RWPE2 (cell line): ENCODE results near the gene UBQLN2.
"Not testable (repeated sequence)": the region's sequence is repeated elsewhere in the genome, so short reads cannot be mapped to it uniquely, and the experiment has no call there.

ENCODE experiments used
- ATAC-seq: fragments of 200-7000 bp; cut with Tn5 transposase; 3 replicates; pipeline ENCODE4 v1.9.1; 2021; ENCODE audit warnings: low read depth
- DNase-seq: peaks from one replicate; pipeline ENCODE4 v3.0.0-alpha.2; 2020; ENCODE audit warnings: low spot score
- H3K27ac ChIP-seq: fragments of 450-650 bp; 2 replicates; pipeline ENCODE4 v1.5.1; 2017; ENCODE audit warnings: mild to moderate bottlenecking; ENCODE audit not compliant: poor library complexity, severe bottlenecking
- H3K27me3 ChIP-seq: fragments of 250-450 bp; sonication (Bioruptor Pico); 2 replicates; pipeline ENCODE4 v1.5.1; 2021; ENCODE audit warnings: mild to moderate bottlenecking, moderate library complexity; ENCODE audit not compliant: insufficient read depth, poor library complexity, severe bottlenecking
- H3K36me3 ChIP-seq: fragments of 250-450 bp; sonication (Bioruptor Pico); 2 replicates; pipeline ENCODE4 v1.5.1; 2020; ENCODE audit warnings: low read depth, mild to moderate bottlenecking, moderate library complexity
- H3K4me1 ChIP-seq: fragments of 250-450 bp; sonication (Bioruptor Pico); 2 replicates; pipeline ENCODE4 v1.5.1; 2021; ENCODE audit warnings: mild to moderate bottlenecking, moderate library complexity; ENCODE audit not compliant: insufficient read depth, poor library complexity, severe bottlenecking
- H3K4me3 ChIP-seq: fragments of 250-450 bp; sonication (Bioruptor Pico); 2 replicates; pipeline ENCODE4 v1.5.1; 2021; ENCODE audit warnings: mild to moderate bottlenecking, moderate library complexity; ENCODE audit not compliant: severe bottlenecking
- H3K9me3 ChIP-seq: fragments of 250-450 bp; sonication (Bioruptor Pico); 2 replicates; pipeline ENCODE4 v1.5.1; 2021; ENCODE audit warnings: mild to moderate bottlenecking, moderate library complexity; ENCODE audit not compliant: severe bottlenecking
- CTCF ChIP-seq: fragments of 450-650 bp; IDR thresholded peaks from one replicate; pipeline ENCODE4 v1.5.1; 2017; ENCODE audit warnings: mild to moderate bottlenecking, moderate library complexity; ENCODE audit not compliant: poor library complexity, severe bottlenecking

Gene UBQLN2

DNA sequence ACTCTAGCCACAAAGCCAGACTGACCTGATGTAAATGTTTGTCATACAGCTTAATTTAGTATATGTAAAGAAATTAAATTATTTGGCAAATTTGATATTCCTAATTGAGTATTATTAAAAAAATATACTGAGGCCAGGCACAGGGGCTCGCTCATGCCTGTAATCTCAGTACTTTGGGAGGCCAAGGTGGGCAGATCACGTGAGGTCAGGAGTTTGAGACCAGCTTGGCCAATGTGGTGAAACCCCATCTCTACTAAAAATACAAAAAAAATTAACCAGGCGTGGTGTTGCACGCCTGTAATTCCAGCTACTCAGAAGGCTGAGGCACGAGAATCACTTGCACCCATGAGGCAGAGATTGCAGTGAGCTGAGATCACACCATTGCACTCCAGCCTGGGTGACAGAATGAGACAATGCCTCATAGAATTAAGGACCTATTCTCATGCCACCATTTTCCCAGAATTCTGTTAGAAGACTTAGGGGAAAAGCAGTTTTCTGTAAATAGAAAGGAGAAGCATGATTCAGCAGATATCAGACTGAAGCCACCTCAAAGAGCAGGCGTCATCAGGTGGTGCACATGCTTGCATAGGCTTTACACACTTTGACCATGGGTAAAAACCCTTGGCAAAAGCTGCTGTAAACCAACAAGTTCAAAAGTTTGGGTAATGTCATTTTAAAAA is 6.1 kb downstream of the UBQLN2 start:
- Histone ChIP-seq H3K27me3 (no peaks in the 10 kb centered on the region), H3K4me3 (no peak overlapping the region), H3K27ac (no peak overlapping the region), H3K4me1 (peaks cover 5% of the 10 kb centered on the region), H3K9me3 (no peaks in the 10 kb centered on the region), H3K36me3 (peaks cover 15% of the 10 kb centered on the region)
- TF ChIP-seq CTCF = no peak
- DNase-seq (no peak), ATAC-seq (no peak)

GRCh38 chrX:56572975-56573374 is 9.5 kb downstream of the UBQLN2 start:
- ATAC-seq = no peak
- no peak for TF ChIP-seq CTCF
- DNase-seq = no peak
- Histone ChIP-seq H3K9me3 (no peaks in the 10 kb centered on the region), H3K4me3 (no peak overlapping the region), H3K27me3 (no peaks in the 10 kb centered on the region), H3K27ac (no peak overlapping the region), H3K36me3 (no peaks in the 10 kb centered on the region), H3K4me1 (no peaks in the 10 kb centered on the region)

DNA sequence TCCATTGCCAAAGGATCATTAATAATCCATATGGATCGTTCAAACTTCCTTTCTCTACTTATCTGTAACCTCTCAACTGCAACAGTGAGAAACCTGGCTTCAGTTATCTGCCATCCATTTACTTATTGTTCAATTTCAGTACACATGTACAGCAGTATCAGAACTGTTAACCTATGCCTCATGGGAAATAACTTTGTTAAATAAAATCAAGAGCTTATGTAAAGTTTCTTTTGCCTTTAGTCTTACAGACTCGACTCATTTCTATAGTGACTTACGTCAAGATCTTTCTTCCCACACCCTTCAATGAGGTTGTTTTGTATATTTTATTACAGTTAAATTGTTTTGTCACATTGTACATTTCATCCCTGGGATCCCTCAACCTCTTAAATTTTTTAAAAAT is 11.4 kb downstream of the UBQLN2 start:
- TF ChIP-seq CTCF = no peak
- Histone ChIP-seq H3K27ac (no peak overlapping the region), H3K36me3 (no peaks in the 10 kb centered on the region), H3K4me1 (no peaks in the 10 kb centered on the region), H3K9me3 (no peaks in the 10 kb centered on the region), H3K27me3 (no peaks in the 10 kb centered on the region), H3K4me3 (no peak overlapping the region)
- ATAC-seq = no peak
- no peak for DNase-seq

GRCh38 chrX:56576721-56577120 is 13.3 kb downstream of the UBQLN2 start:
- Histone ChIP-seq H3K4me3 (no peak overlapping the region), H3K27ac (no peak overlapping the region), H3K9me3 (no peaks in the 10 kb centered on the region), H3K36me3 (no peaks in the 10 kb centered on the region), H3K27me3 (no peaks in the 10 kb centered on the region), H3K4me1 (no peaks in the 10 kb centered on the region)
- no peak for DNase-seq
- no peak for ATAC-seq
- TF ChIP-seq CTCF = no peak

GRCh38 chrX:56588397-56589188 is 25.2 kb downstream of the UBQLN2 start:
- Histone ChIP-seq H3K4me3 (no peak overlapping the region), H3K27me3 (no peaks in the 10 kb centered on the region), H3K4me1 (no peaks in the 10 kb centered on the region), H3K27ac (no peak overlapping the region), H3K36me3 (no peaks in the 10 kb centered on the region), H3K9me3 (no peaks in the 10 kb centered on the region)
- no peak for DNase-seq
- ATAC-seq = peak; percentile 49; the same call in 1 of the 3 replicates
- TF ChIP-seq CTCF = no peak

DNA sequence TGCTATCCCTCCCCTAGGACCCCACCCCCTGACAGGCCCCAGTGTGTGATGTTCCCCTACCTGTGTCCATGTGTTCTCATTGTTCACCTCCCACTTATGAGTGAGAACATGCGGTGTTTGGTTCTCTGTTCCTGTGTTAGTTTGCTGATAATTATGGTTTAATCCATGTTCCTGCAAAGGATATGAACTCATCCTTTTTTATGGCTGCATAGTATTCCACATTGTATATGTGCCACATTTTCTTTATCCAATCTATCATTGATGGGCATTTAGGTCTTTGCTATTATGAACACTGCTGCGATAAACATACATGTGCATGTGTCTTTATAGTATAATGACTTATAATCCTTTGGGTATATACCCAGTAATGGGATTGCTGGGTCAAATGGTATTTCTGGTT is 28.4 kb downstream of the UBQLN2 start:
- H3K27ac ChIP-seq, H3K36me3 ChIP-seq, H3K27me3 ChIP-seq, H3K4me1 ChIP-seq, H3K4me3 ChIP-seq, DNase-seq, H3K9me3 ChIP-seq, ATAC-seq: not testable (repeated sequence)
